Measurements from ENCODE around the gene ATAT1. TPM values are rescaled to one million over a fixed set of nuclear protein-coding genes. Genes with fewer than 3 reads are reported as not detected.
A peak's percentile ranks its signal among the peaks of the same experiment; 100 is the strongest.

ATAT1 gene
- total and polyA plus RNA-seq, 9 of the 15 experiments (the other 6 are each of a cell fraction or from before 2014, with no cell fraction given) = 0.65 to 5.8 (median 1.6) TPM

- peak in 1 of 2 experiments; percentile 43; a peak in 2 of 4 replicates for TF ChIP-seq MLLT1 (IDR thresholded peaks at IDR 0.05)
- no peak for TF ChIP-seq BRF2 (IDR thresholded peaks at IDR 0.05; ENCODE audit: borderline replicate concordance, insufficient read depth, insufficient read length)
- 0 out of 2 replicates have a peak, but pooled peaks have one; percentile 17 for TF ChIP-seq ELF4 (CRISPR knock-in tag; IDR thresholded peaks at IDR 0.05)
- no peak for TF ChIP-seq RFX7 (CRISPR knock-in tag; IDR thresholded peaks at IDR 0.05)
- no peak for TF ChIP-seq NBN (IDR thresholded peaks at IDR 0.05; ENCODE audit: low read depth)
- TF ChIP-seq NUFIP1 (IDR thresholded peaks at IDR 0.05; ENCODE audit: partially characterized antibody) = no peak
- TF ChIP-seq KHSRP (IDR thresholded peaks at IDR 0.05) = no peak
- TF ChIP-seq FOS (IDR thresholded peaks at IDR 0.05; ENCODE audit: extremely low read depth, insufficient read length) = no peak
- TF ChIP-seq TFE3 (CRISPR knock-in tag; IDR thresholded peaks at IDR 0.05) = no peak
- no peak for TF ChIP-seq BCLAF1 (IDR thresholded peaks at IDR 0.05; ENCODE audit: borderline replicate concordance in 1 of 2, control insufficient read depth in 1 of 2, low read depth in 2 of 2, low read length in 1 of 2)
- peak; percentile 55; the same call in 1 of the 2 replicates for TF ChIP-seq ZNF143 (CRISPR knock-in tag; IDR thresholded peaks at IDR 0.05)
- TF ChIP-seq THRA (IDR thresholded peaks at IDR 0.05) = no peak
- TF ChIP-seq TRIM25 (IDR thresholded peaks at IDR 0.05; ENCODE audit: borderline replicate concordance) = no peak
- no peak for TF ChIP-seq ZNF507 (tag; conservative IDR thresholded peaks at IDR 0.05)
- TF ChIP-seq ZNF224 (CRISPR knock-in tag; IDR thresholded peaks at IDR 0.05) = no peak
Measured at GRCh38 chr6:30678964-30679726, 52.5 kb downstream of the ATAT1 start (continued).

Data from K562 (cell line).